Measurements from ENCODE around the gene NT5DC3.
"Not testable (repeated sequence)": the region's sequence is repeated elsewhere in the genome, so short reads cannot be mapped to it uniquely, and the experiment has no call there.

NT5DC3 gene

DNA sequence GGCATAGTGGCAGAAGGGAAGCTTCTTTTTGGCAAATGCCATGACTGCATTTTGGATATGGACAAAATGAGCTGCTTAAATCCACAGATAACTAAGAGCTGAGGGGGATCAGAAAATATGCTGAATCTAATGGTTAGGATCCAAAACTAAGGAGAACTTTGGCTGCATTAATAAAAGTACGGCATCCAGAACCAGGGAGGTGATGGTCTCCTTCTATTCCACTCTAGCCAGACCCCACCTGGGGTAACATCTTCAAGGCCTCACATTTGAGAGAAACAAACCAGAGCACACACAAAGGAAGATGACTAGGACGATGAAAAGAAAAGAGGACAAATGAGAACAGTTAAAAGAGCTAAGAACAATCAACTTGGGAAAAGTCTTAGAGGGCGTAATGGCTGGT is 27.6 kb downstream of the NT5DC3 start:
- no peak for FAIRE-seq
- DNase-seq (ENCODE audit: extremely low spot score, insufficient read length, low read depth), result no peak

DNA sequence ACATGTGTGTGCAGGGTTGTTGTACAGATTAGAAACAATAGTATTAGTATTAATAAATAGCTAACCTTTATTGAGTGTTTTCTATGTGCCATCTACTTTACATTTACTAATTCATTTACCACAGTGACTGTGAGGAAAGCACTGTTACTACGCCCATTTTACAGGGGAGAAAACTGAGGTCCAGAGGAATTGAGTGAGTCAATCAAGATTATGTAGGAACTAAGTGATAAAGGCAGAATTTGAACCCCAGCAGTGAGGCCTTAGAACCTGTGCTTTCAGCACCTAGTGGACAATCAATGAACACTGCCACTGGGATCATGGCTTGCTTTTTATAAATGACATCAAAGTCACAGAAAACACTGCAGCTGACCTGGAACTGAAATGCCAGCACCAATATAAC is 28.2 kb downstream of the NT5DC3 start:
- DNase-seq (ENCODE audit: extremely low spot score, insufficient read length, low read depth) (no peak), FAIRE-seq (no peak)

DNA sequence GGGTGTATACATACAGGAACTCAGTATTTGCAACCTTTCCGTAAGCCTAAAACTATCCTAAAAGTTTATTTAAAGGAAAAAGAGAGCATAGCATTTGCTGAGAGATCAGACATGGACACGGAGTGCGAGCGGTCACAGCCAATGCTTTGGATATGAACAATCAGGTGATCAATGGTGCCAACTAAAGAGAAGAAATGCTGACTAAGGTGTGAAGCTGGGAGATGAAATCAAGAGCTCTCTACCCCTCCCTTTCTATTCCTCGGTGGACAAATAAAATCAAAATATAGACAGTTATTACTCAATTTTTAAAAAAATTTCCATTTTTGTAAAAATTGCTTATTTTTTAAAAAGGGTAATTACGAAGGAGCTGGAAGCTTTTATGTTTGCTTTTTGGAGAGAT is 29.2 kb downstream of the NT5DC3 start:
- DNase-seq (ENCODE audit: extremely low spot score, insufficient read length, low read depth) (no peak), FAIRE-seq (no peak)

DNA sequence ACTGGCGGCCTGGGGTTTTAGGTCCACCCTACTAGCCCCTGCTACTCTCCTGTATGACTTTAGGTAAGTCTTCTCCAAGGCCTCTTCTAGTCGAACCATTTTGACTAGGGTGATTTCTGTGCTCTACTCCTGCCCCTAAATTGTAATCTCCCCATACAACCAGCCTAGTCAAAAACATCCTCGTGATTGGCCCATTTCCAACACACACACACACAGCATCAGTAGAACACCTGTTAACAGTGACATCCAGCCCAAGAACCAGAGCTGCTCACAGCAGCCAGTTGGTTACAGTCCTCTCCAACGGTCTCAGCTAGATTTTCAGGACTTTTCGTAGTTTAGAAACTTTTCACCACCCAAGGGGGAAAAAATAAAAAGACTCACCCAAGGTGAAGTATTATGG is 30.9 kb downstream of the NT5DC3 start:
- FAIRE-seq, result no peak
- DNase-seq (ENCODE audit: extremely low spot score, insufficient read length, low read depth), result no peak

DNA sequence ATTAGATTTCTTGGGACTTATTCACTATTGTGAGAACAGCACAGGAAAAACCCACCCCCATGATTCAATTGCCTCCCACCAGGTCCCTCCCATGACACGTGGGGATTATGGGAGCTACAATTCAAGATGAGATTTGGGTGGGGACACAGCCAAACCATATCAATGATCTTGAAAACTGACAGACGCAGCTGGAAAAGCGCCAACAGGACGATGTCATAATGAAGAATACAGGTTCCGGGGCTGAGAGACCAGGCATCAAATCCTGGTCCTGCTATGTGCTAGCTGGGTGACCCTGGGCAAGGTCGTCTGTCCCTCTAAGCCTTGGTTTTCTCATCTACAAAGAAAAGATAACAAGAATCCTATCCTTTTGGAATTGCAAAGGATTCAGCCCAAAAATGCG is 31.4 kb downstream of the NT5DC3 start:
- not testable (repeated sequence) for FAIRE-seq

DNA sequence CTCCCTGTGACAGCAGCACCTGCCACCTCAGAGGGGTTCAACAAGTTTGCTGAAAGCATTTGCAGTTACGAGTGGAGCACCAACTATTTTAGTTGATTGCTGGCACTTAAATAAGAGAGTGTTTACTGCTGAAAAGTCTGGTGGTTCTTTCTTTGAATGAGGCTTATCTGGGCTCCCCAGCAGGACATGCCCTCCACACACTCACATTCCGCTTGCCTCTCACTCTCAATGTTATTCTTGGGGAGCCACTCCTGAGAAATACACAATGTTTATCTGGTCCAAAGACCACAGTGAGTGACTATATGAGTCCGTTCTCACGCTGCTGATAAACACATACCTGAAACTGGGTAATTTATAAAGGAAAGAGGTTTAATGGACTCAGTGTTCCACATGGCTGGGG is 31.9 kb downstream of the NT5DC3 start:
- no peak for DNase-seq (ENCODE audit: extremely low spot score, insufficient read length, low read depth)
- no peak for FAIRE-seq

More for the DNA sequence above, 31.4 kb downstream of the NT5DC3 start:
- DNase-seq (ENCODE audit: extremely low spot score, insufficient read length, low read depth), result not testable (repeated sequence)

DNA sequence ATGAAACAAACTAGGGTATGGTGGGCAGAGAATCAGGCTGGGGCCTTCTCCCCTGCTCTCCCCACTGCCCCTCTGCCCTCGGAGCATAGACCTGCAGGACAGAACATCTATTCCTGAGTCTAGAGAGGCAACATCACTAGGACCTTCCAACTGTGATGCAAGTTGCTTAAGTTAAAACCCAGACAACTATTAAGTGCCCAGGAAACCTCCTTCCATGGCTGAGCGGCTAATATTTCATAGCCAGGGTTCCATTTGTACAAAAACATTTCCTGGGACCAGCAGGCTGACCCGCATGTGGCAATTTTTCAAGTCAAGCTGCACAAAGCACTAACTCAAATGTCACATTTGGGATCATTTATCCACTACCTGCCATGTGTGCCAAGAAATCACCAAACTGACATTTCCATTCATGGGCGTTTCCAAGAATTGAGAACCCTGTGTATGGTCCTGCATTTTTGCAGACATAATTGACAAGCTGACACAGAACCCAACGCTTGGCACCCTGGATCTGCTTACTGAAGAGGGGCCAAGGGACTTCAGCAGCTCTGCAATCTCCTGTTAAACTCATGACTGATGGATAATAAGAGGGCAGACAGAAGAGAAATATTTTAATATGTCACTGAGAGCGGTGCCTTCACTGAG is 32.7 kb downstream of the NT5DC3 start:
- FAIRE-seq (no peak), DNase-seq (ENCODE audit: extremely low spot score, insufficient read length, low read depth) (no peak)

DNA sequence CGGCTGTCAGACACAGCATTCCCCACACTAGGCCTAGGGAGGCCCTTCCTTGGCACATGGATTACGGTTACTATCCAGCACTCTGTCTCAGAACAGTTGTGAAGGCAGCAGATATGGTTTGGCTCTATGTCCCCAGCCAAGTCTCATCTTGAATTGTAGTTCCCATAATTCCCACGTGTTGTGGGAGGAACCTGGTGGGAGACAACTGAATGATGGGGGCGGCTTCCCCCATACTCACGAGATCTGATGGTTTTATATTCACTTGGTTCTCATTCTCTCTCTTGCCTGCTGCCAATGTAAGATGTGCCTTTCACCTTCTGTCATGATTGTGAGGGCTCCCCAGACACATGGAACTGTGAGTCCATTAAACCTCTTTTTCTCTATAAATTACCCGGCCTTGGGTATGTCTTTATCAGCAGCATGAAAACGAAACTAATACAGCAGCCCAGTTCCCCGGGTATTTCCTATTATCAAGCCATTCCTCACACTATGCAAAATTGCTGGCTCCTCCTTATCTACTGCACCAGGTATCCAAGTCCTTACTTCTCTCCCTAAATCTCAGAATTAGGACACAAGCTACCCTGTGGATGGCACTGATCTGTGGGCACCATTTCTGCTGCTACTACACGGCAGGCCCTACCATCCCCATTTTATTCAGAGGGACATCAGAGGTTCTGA is 33.3 kb downstream of the NT5DC3 start:
- FAIRE-seq (no peak), DNase-seq (ENCODE audit: extremely low spot score, insufficient read length, low read depth) (no peak)

DNA sequence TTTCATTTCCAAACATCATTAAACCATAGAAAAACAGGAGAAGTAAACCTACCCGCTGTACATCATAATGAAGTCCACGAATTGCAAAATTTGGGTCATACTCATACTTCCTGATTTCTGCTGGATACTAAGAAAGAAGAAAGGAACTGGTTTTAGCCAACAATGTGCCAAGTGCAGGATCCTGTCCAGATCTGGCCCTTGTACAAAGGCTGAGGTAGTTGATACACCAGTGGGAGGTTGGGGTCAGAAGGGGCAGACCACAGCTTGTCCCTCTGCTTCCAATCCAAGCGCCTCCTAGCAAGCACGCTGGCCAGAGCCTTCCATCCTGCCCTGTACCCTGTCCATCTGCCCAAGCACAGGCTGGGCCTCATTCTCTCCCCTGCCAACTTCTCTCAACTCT is 34.2 kb downstream of the NT5DC3 start:
- DNase-seq (ENCODE audit: extremely low spot score, insufficient read length, low read depth) (no peak), FAIRE-seq (no peak)

DNA sequence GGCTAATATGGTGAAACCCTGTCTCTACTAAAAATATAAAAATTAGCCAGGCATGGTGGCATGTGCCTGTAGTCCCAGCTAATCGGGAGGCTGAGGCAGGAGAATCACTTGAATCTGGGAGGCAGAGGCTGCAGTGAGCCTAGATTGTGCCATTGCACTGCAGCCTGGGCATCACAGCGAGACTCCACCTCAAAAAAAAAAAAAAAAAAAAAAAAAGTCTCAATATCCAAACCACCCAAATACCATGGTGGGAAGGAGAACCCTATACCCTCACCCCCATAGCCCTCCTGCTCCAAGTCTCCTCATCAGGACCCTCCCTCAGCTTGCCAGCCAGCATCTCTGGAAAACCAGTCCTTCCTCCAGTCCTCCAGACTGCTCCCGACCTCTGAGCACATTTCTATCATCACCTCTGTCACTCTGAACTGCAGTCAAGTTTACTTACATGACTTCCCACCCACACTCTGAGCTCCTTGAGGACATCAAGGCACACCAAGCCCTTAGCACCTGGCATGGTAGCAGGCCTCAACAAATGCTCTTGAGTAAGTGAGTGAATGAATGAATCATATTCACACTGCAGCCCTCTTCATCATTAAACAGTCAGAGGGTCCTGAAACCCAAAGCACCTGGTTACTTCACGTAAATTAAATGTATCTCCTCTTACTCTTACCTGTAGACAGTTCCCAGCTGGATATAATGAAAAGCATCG is 35.2 kb downstream of the NT5DC3 start:
- FAIRE-seq (no peak), DNase-seq (ENCODE audit: extremely low spot score, insufficient read length, low read depth) (no peak)

DNA sequence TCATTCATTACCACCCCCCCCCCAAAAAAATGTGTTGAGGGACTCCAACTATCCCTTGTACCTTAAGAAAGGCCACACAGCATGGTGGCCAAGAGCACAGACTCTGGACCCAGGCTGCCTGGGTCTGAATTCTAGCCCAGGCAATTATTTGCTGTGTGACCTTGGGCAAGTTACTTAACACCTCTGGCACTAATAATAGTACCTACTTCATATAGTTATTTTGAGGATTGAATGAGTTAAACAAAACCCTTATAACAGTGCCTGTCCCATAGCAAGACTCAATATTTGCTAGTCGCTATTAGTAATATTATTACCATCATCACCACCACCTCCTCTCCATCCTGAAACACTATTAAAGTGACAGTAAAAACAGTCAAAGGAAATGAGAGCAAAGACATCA is 37.2 kb downstream of the NT5DC3 start:
- no peak for FAIRE-seq
- no peak for DNase-seq (ENCODE audit: extremely low spot score, insufficient read length, low read depth)

DNA sequence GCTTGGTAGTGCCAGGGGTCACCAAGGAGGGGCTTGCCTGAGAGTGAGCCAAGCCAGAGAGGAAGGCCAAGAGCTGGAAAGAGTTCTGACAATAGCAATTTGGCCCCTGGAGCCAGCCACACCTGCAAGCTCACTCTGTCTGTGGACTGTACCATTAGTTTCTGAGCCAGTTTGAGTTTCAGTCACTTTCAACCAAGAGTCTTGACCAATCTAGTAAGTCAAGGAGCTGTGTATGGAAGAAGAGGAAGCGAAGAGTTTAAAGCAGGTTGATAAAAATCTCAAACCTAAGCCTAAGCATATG is 38.5 kb downstream of the NT5DC3 start:
- no peak for FAIRE-seq
- no peak for DNase-seq (ENCODE audit: extremely low spot score, insufficient read length, low read depth)

DNA sequence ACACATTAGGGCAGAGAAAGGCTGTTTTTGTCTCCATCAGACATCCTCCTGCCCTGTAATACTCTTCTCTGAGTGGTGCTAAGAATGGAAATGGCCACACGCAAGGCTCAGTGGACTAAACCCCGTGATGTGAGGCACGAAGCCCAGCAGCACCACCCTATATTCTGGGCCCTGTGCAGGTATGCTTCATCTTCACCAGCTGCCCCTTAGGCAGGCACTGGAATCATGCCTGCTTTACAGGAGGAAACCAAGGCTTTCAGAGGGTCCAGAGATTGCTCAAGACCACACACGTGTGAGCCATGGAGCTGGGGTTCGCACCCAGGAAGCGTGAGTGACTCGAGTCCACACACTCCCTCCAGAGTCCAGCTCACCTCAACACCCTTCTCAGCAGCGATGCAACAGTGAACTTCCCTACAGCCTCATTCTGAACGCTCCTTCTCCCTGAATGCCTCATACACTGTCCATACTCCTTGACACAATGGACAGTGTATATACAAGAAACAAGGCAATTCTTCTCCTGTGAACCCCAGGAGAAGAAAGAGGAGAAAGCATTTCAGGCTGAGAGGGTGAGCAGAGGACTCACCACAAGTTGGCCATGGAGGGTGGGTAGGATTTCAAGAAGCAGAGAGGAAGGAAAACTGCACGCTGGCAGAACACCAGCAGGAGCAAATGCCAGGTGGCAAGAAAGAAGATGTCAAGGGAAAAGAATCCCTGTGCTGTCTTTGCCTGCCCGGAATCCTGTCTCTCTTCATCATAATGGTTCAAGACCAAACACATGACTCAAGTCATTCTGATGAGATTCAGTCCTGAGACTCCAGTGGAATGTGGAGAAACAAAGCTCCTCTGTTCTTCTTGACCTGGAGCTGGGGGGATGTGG is 39.1 kb downstream of the NT5DC3 start:
- FAIRE-seq, result no peak
- no peak for DNase-seq (ENCODE audit: extremely low spot score, insufficient read length, low read depth)

DNA sequence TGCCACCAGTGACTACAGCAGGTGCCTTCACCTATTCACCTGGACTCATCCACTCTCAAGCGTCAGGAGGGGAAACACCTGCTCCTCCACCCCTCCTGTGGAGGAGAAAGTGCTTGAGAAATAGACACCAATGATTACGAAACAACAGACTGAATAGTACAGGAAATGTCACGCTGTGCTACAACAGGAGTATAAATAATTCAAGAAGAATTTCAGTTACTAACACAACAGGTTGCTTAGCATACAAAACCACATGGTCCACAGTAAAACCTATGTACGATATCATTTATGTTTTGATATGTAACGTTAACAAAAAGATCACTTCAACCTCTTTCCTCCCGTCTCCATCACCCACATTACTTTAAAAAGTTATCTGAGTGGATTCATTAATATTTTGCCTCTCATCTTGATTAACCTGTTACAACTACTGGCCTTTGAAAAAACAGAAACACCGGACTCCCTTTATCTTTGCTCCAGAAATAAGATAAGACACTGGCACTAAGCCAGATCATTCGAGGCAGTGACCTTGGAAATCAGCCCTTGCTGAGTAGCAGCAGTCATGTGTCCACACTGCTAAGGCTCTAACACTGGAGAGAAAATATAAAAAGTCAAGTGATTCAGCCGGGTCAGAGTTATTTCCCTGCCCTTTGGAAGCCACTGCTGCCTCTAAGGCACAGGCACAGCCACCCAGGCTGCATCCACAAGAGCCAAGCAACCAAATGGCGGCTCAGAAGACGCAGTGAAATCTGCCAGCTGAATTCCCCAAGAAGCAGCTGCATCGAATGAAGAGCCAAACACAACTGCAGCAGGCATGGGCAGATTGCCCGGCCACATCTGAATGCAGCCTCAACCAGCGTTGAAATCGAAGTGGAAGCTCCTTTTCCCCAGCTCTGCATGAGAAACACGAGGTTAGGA is 40.9 kb downstream of the NT5DC3 start:
- no peak for DNase-seq (ENCODE audit: extremely low spot score, insufficient read length, low read depth)
- FAIRE-seq, result no peak

DNA sequence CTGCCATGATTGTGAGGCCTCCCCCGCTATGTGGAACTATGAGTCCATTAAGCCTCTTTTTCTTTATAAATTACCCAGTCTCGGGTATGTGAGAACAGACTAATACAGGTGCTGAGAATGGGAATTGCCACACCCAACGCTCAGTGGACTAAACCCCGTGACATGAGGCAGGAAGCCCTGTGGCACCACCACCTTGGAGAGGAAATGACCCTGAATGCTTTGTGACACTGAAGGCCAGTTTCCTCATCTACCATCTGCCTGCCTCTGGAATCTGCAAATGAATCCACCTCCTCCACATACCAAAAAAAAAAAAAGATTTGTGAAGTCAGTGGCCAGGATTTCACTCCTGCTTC is 41.6 kb downstream of the NT5DC3 start:
- no peak for DNase-seq (ENCODE audit: extremely low spot score, insufficient read length, low read depth)
- no peak for FAIRE-seq

DNA sequence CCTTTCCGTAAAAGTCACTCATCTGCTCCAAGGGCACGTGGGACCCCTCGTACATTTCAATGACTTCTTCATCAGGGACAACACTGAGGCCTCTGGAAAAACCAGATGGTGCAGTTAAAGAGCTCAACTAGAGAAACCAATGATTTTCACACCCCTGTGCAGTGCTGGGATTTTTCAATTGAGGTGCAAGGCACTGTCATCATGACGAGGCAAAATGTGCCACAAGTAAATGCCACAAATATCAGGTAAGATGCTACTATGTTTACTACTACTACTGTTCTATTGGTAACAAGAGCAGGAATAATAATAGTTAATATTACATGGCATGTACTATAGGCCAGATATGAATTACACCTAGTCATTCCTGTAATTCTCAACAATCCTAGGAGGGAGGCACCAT is 42.4 kb downstream of the NT5DC3 start:
- DNase-seq (ENCODE audit: extremely low spot score, insufficient read length, low read depth) (no peak), FAIRE-seq (no peak)

DNA sequence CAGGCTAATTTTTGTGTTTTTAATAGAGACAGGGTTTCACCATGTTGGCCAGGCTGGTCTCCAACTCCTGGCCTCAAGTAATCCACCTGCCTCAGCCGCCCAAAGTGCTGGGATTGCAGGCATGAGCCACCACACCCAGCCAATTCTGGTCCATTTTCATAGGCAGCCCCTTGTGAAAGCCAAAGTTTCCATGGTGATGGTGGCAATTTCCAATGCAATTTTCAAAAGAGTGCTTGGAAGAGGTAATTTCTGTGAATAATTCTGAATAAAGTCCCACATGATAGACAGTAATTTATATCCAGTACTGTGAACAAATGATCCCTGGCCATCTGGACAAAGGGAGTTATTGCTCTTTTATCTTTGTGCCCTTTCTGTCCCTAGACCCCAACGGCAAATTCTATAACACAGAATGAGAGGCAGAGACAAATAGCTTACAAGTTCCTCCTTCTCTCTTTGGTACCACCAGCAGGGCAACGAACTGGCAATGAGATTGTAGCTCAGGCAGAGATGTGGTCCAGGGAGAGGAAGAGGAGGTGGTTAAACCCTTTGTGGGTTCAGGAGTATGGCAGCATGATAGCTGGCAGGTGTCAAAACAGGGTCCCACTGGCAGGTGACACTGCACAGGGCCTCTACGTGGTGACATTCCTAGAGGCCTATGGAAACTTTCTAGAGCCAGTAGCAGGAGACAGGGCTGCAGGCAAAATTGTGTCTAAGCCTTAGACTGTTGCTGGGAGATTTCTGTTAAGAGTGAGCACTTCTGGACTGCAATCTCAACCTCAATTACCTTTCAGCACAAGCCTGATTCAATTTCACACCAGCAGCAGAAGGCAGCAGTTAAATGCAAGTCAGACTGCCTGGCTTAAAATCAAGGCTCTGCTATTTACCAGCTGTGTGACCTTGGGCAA is 46.5 kb downstream of the NT5DC3 start:
- DNase-seq (ENCODE audit: extremely low spot score, insufficient read length, low read depth) (no peak), FAIRE-seq (no peak)

DNA sequence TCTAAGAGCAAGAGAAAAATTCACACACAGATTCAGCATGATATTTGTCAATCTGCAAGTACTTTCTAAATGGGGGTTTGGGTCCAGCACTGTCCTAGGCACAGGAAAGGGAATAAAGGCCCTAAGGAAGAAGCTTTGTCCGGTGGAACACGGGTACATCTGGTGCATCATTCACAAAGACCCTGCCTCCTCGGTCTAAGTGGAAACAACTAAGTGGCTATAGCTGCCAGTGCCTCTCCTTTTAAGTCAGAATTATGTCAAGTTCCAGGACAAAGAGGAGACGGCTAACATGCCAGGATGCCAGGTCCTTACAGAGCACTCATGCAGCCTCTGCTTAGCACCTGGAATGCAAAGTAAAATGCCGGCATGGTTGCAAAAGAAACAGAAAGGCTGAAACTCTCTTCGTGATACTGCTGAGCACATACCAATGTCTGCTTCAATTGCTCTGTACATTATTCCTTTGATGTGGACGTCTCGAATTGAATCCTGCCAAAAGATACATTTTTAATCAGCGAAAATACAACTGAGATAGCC is 47.5 kb downstream of the NT5DC3 start:
- DNase-seq (ENCODE audit: extremely low spot score, insufficient read length, low read depth) (no peak), FAIRE-seq (no peak)

DNA sequence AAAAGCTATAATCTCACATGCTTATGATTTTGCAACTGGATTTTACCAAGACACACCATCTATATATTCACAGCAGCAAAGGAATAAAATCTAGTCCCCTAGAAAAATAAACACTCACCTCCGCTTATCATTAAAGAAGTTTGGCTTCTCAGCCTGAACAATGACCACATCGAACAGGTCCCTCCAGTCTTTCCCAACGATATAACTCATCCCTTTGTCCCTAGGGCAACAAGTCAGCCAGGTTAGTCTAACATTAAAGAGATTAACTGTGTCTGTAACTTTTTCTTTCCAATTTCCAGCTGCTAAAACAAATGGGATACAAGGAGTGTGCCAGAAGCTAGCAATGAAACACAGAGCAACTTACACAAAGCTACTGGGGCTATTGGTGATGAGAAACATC is 48.0 kb downstream of the NT5DC3 start:
- DNase-seq (ENCODE audit: extremely low spot score, insufficient read length, low read depth), result no peak
- no peak for FAIRE-seq
